NCI-H146 (cell line): ENCODE data around the gene MATK.
A peak's percentile ranks its signal among the peaks of the same experiment; 100 is the strongest.

Source experiments
- DNase-seq: peaks from one replicate; lab custom pipeline; 2025; lab: John Stamatoyannopoulos, UW

MATK gene

DNA sequence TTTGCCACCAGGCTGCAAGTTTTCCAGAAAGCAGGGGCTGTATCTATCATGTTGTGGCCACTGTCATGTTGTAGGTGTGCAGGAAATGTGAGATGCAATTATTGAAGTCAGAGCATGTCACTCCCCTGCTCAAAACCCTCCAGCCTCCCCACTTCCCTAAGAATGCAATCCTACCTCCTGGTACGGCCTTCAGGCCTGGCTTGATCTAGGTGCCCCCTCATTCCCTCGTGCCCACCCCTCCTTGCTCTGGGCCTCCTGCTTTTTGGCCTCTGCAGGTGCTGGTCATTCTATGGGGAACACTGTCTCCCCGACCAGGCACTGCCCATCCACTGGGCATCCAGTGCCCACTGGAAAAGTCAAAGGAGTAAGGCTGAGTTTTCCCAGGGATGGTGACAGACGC, 28.5 kb upstream of the MATK start:
- DNase-seq: no peak

DNA sequence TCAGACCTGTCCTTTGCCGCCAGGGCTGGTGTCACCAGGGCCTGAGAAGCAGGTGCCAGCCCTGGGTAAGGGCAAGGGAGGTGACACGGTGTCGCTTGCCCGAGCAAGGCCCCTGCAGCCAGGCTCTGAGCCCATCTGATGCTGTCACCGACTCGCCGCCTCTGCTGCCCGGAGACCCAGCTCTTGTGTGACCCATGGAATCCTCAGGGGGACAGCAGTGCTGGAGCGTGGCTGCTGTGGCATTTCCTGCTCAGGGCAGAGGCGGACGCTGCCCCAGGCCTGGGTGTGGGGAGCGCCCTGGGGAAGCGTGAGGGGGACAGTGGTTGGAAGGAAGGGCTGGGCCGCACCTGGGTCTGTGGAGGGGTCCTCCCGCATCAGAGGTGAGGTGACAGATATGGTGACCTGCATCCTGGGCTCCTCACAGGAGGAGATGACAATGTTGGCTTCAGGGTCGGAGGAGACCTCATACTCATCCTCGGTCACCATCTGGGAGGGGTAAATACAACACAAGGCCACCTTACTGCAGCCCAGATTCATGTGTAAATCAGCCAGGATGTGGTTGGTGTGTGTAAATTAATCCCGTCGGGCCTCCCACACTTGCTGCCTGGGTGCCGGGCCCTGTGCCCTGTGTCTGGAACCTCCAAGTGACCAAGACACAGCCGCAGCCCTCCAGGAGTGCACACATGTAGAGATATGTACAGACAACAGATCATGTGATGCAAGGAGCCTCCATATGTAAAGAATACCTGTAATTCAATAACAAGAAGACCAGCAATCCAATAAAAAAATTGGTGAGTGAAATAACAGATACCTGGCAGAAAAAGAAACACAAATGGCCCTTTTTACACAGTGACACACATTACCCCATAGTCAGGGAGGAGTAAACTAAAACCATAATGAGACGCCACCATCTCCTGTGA, 27.6 kb upstream of the MATK start:
- no peak for DNase-seq

DNA sequence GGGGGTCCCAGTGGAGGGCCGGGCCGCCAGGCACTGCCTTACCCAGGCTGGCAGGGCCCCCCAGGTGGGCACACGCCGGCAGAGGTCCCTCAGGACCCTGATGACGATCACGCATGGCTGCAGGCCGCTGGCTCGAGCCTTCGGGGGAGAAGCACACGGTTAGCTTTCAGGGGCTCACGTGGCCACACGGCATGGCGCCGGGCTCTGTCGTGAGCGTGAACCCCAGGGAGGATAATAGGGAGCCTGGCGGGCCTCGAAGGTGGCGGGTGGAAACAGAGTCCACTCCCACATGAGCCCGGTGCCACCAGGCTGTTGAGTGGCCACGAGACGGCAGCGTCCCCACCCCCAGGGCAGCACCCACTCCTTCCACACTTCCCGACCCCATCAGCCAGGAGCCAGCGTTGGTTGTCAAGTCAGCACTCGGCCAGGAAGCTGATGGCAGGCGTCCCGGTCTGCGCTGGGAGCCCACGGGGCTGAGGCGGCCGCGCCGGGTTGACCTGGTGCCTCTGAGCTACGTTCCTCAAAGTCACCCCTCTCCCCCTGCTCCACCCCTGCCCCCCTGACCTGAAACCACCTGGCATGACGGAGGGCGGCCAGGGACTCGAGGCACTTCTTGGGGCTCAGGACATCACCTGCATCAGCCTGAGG, 24.7 kb upstream of the MATK start:
- no peak for DNase-seq

DNA sequence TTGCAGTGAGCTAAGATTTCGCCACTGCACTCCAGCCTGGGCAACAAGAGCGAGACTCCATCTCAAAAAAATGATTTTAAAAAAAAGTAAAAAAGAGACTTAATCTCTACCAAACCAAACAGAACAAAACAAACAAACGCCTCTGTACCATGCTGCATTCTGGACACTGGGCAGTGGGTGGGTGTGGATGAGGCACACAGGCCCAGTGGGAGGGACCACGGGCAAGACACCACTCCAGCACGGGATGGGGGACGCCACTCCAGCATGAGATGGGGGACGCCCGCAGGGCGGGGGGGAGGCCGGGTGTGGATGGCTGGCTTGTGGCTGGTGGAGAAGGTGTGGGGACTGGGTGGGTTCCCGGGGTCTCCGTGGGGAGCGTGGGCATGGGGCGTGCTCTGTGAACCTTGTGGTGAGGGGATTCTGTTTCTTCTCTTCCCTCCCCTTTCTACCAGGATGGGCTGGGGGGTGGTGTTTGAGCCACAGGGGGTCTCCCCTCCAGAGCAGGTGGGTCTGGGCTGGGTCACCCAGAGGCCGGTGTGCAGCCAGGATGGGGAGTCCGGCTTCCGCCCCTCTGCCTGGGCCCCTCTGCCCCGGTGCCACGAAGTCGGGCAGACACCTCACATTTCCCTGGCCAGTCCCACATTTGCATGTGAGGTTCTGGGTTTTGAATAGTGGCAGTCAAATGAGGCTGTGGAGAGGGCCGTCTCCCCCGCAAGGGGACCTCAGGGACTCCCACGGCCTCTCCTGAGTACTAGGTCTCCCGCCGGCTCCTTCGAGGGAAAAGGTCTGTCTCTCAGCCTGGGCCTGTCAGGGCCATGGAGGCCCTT, 23.9 kb upstream of the MATK start:
- DNase-seq: no peak

DNA sequence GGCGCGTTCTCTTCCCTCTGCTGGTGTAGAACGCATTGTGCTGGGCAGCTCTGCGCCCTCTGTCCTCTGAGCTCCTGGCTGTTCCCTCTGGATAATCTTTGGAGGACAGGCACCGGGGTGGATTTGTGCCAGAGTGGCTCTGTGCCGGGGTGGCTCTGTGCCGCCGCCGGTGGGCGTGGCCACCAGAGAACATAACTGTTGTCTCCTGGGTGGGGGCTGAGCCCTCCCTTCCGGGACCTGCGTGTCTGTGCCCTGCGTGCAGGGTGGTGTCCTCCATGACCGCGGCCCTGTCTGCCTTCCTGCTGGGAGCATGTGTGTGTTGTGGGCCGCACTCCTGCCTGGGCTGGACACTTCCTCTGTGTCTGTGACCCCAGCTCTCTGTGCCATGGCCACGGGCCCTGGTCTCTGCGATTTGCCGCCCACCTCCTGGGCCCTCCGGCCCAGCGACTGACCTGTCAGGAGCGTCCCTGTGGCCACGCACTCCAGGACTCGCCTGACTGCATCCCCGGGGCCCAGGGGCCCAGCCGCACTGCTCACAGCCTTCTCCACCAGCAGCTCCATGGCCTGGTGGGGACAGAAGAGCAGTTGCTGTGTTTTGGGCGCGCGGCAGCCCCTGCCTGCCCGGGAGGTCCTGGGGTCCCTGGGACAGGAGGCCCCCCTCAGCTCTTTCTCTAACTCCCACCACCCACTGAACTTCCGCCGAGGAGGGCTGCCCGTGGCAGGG, 22.4 kb upstream of the MATK start:
- DNase-seq: no peak

DNA sequence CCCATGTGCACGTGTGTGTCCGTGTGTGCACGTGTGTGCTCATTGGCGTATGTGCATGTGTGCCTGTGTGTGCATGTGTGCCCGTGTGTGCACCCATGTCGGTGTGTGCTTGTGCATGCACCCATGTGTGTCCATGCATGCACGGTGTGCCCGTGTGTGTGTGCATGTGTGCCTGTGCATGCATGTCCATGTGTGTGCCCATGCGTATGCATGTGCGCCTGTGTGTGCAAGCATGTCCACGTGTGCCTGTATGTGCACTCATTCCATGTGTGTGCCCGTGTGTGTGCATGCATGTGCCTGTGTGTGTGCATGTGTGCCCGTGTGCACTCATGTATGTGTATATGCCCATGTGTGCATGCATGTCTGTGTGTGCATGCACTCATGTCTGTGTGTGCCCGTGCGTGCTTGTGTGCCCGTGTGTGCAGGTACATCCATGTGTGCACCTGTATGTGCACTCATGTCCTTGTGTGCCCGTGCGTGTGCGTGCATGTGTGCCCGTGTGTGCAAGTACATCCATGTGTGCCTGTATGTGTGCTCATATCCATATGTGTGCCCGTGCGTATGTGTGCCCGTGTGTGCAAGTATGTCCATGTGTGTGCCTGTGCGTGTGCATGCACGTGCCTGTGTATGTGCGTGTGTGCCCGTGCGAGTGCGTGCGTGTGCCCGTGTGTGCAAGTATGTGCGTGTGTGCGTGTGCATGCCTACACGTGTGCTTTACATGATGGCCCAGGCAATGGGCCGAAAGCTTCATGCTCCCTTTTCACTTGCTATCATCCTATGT, 21.6 kb upstream of the MATK start:
- no peak for DNase-seq

DNA sequence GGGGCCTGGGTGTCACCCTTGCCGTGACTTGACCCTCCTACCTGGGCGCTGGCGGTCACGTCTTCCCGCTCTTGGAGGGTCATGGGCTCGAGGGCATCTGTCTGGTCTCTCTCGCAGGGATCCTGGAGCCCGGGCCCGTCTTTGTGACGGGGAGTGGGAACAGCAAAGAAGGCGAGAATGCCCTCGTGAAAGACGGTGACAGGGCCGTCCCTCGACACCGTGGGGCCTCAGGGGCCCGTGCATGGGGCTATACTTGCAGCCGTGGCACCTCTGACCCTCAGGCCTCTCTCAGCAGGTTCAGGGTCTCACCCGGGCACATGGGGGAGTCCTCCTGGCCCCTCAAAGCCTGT, 20.9 kb upstream of the MATK start:
- no peak for DNase-seq

DNA sequence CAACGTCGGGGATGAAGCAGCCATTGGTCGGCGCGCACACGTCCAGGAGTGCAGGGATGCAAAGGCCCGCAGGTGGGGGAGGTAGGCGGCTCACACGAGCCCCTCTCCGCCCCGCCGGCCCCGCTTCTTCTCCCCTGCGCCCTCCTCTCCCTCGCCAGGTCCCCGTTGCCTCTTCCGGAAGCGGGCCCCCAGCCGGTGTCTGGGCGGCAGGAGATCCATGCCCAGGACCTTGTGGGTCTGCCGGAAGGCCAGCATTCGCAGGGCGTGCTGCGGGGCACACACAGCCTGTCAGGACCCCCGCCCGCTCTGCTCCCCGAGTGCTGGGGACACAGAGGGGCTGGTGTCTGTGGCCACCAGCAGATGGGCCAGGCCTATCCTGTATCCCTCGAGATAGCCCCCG, 19.7 kb upstream of the MATK start:
- no peak for DNase-seq

DNA sequence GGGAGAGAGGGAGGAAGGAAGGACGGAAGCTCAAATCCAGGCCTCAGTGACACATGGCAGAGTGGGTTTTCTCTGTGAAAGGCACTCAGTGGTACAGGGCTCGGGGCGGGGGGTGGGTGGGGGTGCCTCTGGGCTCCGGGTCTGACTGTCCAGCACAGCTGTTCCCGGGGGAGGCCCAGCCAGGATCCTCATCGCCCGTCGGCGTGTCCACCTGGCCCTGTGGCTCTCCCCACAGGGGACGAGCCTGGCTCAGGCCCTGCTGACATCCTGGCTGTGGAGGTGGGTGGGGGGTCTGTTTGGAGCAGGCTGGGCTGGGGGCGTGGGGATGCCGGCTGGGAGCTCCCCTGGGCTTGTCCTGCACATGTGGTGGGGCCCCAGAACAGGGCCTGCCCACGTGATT, 18.2 kb upstream of the MATK start:
- no peak for DNase-seq

DNA sequence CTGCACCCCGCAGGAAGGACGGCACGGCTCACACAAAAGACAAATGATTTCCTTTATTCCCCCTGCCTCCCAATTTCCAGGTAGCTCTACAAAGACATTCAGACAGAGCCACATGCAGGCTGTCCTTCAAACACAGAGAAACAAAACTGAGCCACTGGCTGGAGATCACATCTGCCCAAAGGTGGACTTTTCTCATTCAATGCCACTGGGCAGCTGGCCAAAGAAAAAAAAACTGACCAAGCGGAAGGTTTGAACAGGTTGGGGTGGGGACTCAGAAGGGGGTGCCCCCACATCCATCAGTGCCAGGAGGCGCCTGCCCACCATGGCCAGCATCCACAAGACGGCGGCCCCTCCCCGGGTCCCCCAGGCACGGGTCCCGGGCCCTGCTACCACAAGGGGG, 17.8 kb upstream of the MATK start:
- no peak for DNase-seq

DNA sequence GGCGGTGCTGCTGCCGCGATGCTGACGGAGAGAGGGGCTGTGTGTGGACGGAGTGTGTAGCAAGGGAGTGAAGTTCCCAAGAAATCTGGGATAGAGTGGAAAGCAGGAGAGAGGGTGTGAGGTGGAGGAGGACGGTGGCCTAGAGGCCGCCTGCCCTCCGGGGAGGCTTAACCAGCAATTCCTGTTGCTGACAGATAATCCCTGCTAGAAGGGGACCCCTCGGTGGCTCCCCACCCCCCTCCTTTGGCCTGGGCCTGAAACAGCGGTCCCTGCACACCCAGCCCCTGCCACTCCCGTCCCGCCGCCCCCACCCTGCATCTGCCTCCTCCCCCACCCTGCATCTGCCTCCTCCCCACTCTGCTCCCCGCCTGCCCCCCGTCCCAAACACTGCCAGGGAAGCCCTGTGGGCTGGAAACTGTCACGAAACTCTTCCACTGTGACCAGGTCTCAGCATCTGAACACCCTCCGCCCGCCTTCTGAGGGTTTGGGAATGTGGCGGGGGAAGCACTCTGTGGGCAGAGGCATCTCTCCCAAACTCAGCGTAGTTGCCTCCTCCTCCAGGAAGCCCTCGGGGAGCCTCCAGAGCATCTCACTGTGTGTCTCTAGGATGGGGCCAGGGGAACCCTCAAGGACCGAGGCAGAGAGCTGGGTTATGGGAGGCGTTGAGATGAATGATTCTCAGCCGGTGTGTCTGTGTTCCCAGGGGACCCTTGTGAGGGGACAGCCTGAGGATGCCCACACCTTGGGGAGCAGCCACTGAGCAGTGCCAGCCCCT, 17.1 kb upstream of the MATK start:
- no peak for DNase-seq

DNA sequence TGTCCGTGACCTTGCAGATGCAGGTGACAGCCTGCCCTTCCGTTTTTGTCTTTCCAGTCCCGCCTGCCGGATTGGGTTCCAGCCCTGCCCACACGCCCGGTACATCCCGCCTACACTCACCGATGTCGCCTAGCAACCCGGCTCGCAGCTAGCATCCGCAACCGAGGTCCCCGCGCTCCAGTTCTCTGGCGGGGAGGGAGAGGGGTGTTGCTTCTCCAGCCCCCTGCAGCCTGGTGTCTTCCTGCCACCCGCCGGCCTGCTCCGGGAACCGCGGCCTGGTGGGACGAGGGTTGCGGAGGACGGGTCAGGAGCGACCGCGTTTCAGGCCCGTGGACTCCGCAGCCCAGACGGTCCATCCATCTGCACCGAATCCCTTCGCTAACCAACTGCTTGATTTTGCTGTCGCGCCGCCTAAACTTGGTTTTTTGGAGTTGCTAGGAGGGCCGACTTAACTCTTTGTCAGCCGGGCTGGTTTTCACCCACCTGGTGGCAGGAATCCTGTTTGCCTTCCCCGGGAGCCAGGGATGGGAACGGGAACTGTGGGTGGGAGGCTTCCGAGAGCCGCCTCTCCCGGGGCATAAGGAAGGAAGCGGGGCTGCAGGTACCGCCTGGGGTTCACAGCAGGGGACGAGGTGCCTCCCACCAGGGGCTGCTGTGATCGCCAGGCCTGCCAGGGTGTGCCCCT, 15.4 kb upstream of the MATK start:
- peak; percentile 56 for DNase-seq

DNA sequence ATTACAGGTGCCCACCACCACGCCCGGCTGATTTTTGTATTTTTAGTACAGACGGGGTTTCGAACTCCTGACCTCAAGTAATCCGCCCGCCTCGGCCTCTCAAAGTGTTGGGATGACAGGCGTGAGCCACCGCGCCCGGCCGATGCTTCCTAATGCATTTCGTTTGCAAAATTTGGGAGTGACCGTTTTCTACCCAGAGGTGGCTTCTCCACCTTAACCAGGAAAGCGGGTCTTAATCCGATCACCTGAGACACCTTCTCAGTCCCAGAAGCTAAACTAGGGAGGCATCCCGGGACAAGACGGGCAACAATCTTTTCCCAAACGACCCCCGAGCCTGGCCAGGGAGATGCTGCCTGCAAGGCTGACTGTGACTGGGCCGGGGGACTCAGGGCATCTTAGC, 14.8 kb upstream of the MATK start:
- DNase-seq: no peak

DNA sequence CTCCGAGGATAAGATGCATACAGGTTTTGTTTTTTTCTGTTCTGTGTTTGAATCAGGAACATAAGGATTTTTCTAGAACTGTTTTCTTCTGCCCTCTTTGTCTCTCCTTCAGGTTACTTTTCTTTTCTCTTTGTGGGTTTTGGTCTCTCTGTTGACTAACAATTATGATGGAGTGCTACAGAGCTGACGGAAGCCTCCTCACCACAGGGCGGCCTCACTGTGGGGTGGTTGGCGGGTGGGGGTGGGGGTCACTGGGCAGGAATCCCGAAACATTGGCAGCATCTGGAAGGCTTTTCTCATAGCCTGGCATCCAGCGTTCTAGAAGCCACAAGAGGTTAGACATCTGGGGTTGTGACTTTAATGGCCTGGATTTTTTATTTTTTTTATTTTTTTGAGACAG, 12.0 kb upstream of the MATK start:
- DNase-seq: no peak

DNA sequence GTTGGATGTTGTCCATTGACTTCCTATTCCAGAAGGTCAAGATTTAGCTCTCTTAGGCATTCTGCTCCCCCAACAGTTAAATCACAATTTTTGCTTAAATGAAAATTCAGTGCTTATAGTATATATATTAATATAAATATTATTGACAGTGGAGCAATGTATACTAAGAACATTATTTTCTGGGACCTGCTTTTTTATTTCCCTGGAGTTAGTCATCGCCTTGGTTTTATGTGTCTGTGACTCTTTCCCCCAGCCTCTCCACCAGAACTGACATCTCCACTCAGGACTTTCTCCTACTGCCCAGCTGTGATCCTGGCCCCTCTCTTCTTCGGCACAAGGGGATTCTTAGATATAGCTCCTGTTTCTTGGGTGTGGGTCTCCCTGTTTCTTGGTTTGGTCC, 10.2 kb upstream of the MATK start:
- DNase-seq: no peak

DNA sequence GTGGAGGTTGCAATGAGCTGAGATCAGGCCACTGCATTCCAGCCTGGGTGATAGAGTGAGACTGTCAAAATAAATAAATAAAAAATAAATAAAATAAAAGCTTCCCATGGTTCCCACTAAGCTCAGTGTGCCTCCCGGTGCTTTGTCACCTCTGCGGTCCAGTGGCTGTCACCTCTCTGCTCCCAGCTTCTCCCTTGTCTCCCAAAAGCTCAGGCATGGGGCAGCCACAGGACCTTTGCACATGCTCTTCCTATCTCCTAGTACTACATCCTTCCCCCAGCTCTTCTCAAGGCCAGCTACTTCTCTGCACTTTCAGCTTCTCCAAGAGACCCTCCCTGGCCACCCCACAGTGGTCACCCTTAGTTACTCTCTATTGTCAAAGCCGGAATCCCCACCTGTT, 7.6 kb upstream of the MATK start:
- DNase-seq: no peak

DNA sequence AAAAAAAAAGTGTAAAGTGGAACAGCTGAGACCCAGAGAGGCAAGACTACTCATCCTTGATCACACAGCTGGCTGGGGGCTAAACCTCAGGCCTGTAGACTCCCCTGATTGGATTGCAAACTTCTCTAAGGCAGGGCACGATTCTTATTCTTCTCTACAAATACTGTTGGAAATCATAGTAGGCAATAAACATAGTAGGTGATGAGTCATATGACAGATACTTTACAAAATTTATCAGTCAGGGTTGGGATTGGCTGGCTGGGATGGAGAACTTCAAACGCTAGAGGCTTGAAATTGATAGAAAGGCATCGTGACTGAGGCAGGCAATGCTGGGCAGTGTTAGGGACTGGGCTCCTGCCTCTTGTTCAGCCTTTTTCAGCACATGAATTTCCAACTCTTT, 5.9 kb upstream of the MATK start:
- DNase-seq: no peak

DNA sequence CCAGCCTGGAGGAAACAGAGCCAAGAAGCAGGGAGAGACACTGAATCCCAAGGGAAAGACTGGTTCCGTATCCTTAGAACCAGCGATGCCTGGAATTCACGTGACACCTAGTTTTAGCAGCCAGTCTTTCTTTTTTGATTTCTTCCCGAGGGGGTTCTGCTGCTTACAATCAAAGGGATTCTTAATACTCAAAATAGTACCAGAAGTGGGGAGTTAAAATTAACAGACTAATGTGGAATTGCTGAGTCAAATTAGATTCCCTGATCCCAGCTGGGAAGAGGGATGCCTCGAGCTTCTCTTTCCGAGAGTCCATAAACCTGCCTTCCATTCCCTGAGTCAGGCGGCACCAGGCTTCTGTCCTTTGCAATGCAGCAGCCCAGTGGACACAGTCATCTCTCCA, 4.8 kb upstream of the MATK start:
- no peak for DNase-seq

DNA sequence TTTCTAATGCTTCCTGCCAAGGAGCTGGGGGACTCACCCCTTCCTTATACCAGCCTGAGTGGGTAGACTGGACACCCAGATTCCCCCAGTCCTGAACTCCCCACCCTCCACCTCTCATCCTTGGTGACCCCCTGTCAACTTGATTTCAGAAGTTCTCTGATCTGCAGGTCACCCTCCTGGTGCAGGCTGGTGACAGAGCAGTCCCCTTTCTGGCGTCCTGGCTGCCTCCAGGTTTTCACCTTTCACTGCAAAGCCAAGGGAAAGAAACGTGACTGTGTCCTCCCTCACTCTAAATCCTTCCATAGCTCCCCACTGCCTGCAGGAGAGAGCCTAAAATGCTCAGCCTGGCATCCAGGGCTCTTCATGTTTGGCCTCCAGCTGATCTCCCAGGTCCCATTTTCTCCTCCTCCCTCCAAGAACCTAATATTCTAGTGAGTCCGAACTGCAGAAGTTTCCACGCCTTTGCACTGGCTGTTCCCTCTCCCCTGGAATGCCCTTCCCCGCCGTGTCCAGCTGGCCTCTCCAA, 4.1 kb upstream of the MATK start:
- DNase-seq: no peak
